GM23248 (cell line): Measurements from ENCODE around the gene NXPH4. TPM values are rescaled to one million over a fixed set of nuclear protein-coding genes. Genes with fewer than 3 reads are reported as not detected.

ENCODE experiments used
- DNase-seq: peaks from one replicate; pipeline ENCODE4 v3.0.0-alpha.2; 2015
- H2AFZ ChIP-seq: fragments of 200-600 bp; sonication (generic); 2 replicates; pipeline ENCODE4 v1.6.1; 2016; ENCODE audit warnings: antibody characterized with exemption
- H3F3A ChIP-seq: fragments of 200-600 bp; sonication (generic); 2 replicates; pipeline ENCODE4 v1.6.1; 2016; ENCODE audit warnings: mild to moderate bottlenecking, antibody characterized with exemption, mixed run types; ENCODE audit not compliant: insufficient read depth
- H3K27ac ChIP-seq: fragments of 200-600 bp; sonication (generic); 2 replicates; pipeline ENCODE4 v1.5.1; 2016; ENCODE audit warnings: mild to moderate bottlenecking
- H3K27me3 ChIP-seq: fragments of 200-600 bp; sonication (generic); replicated peaks from 2 replicates; pipeline ENCODE4 v1.6.1; 2016; ENCODE audit warnings: mild to moderate bottlenecking; ENCODE audit not compliant: insufficient read depth
- H3K36me3 ChIP-seq: fragments of 200-600 bp; sonication (generic); 2 replicates; pipeline ENCODE4 v1.6.1; 2016; ENCODE audit warnings: low read depth, mild to moderate bottlenecking
- H3K4me1 ChIP-seq: fragments of 200-600 bp; sonication (generic); 2 replicates; pipeline ENCODE4 v1.6.1; 2016; ENCODE audit warnings: mild to moderate bottlenecking; ENCODE audit not compliant: insufficient read depth
- H3K4me2 ChIP-seq: fragments of 200-600 bp; sonication (generic); one replicate; pipeline ENCODE4 v1.6.1; 2016; ENCODE audit warnings: mild to moderate bottlenecking; ENCODE audit not compliant: unreplicated experiment
- H3K4me3 ChIP-seq: fragments of 200-600 bp; sonication (generic); 2 replicates; pipeline ENCODE4 v1.5.1; 2016; ENCODE audit warnings: mild to moderate bottlenecking
- H3K79me2 ChIP-seq: fragments of 200-600 bp; sonication (generic); 2 replicates; pipeline ENCODE4 v1.6.1; 2016; ENCODE audit warnings: mild to moderate bottlenecking; ENCODE audit not compliant: insufficient read depth
- H3K9ac ChIP-seq: fragments of 200-600 bp; sonication (generic); 2 replicates; pipeline ENCODE4 v1.6.1; 2016; ENCODE audit warnings: mild to moderate bottlenecking
- H3K9me2 ChIP-seq: fragments of 200-600 bp; sonication (generic); 2 replicates; pipeline ENCODE4 v1.6.1; 2016; ENCODE audit warnings: mixed run types, mild to moderate bottlenecking, moderate library complexity; ENCODE audit not compliant: insufficient read depth
- H3K9me3 ChIP-seq: fragments of 200-600 bp; sonication (generic); one replicate; pipeline ENCODE4 v1.6.1; 2017; ENCODE audit warnings: low read depth
- H4K20me1 ChIP-seq: fragments of 200-600 bp; sonication (generic); 2 replicates; pipeline ENCODE4 v1.6.0; 2016; ENCODE audit not compliant: insufficient read depth
- EZH2 ChIP-seq: fragments of 200-600 bp; sonication (generic); IDR thresholded peaks from 2 replicates; pipeline ENCODE4 v1.6.1; 2018; ENCODE audit warnings: antibody characterized with exemption, mild to moderate bottlenecking; ENCODE audit not compliant: insufficient read depth, poor library complexity, severe bottlenecking
- EZH2phosphoT487 ChIP-seq: fragments of 200-600 bp; sonication (generic); IDR thresholded peaks from 2 replicates; pipeline ENCODE4 v1.6.1; 2018; ENCODE audit warnings: antibody characterized with exemption, moderate library complexity, mild to moderate bottlenecking, low read depth; ENCODE audit not compliant: insufficient read depth
- WGBS, 2 experiments: methylation state at CpG; one replicate each; pipeline ENCODE4 v1.1.6; 2015 to 2017; ENCODE audit warnings: low lambda C conversion rate in 2 of 2, low coverage in 1 of 2; ENCODE audit errors: missing lambda C conversion rate in 2 of 2; 5-methylcytosine and 5-hydroxymethylcytosine counted together
- in situ Hi-C: fragments of 300-500 bp; cut with MboI; formaldehyde crosslinking; loops from 2 replicates; pipeline ENCODE4 v1.15.0; 2020
- polyA plus RNA-seq: library from polyadenylated mRNA; unstranded; fragments of >200 nt; fragmentation: Nextera tagmentation; extraction: Ambion mirVana; gene quantifications from 2 replicates; pipeline ENCODE4 v1.2.1, GENCODE V29; 2016
- total RNA-seq: library from RNA; depleted of rRNA; stranded (reverse); fragments of >200 nt; shearing (Covaris generic); gene quantifications from 2 replicates; pipeline ENCODE4 v1.2.3, GENCODE V29; 2014

The NXPH4 gene
- total and polyA plus RNA-seq, 2 experiments from 2014 or later = 5.4 to 5.7 TPM

DNA sequence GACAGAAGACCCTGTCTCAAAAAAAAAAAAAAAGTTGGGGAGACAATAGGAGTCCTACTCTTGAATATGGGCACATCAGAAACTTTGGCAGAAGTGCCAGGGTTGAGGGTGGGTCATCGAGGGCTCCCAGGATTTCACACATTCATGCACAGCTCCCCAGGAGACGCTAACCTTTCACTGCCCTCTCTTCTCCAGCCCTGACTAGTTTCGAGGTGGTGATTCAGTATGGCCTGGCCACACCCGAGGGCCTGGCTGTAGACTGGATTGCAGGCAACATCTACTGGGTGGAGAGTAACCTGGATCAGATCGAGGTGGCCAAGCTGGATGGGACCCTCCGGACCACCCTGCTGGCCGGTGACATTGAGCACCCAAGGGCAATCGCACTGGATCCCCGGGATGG is 39.7 kb upstream of the NXPH4 start:
- WGBS, 2 experiments = 63 to 66% methylated on average over 9 of the region's 9 CpGs
- DNase-seq = peak; percentile 81
- peaks cover 81% of the 10 kb centered on the region for H3K79me2 ChIP-seq
- H4K20me1 ChIP-seq = no peaks in the 10 kb centered on the region
- no peak overlapping the region for H2AFZ ChIP-seq
- no peak overlapping the region for H3K4me2 ChIP-seq
- no peaks in the 10 kb centered on the region for H3K9me3 ChIP-seq
- H3K9ac ChIP-seq = peak overlapping the region; percentile 41
- H3F3A ChIP-seq = peaks cover 22% of the 10 kb centered on the region
- no peaks in the 10 kb centered on the region for H3K9me2 ChIP-seq
- no peak overlapping the region for H3K4me3 ChIP-seq
- TF ChIP-seq EZH2 = no peak
- TF ChIP-seq EZH2phosphoT487 = no peak
- in situ Hi-C loops = loop anchor here (5.0 kb wide), 1 partner anchor 55 kb away; no protein-coding TSS in a partner anchor
- H3K27ac ChIP-seq = peak overlapping the region; percentile 48
- peaks cover 61% of the 10 kb centered on the region for H3K36me3 ChIP-seq
- no peaks in the 10 kb centered on the region for H3K27me3 ChIP-seq
- peaks cover 7% of the 10 kb centered on the region; the same call in 1 of the 2 replicates for H3K4me1 ChIP-seq

DNA sequence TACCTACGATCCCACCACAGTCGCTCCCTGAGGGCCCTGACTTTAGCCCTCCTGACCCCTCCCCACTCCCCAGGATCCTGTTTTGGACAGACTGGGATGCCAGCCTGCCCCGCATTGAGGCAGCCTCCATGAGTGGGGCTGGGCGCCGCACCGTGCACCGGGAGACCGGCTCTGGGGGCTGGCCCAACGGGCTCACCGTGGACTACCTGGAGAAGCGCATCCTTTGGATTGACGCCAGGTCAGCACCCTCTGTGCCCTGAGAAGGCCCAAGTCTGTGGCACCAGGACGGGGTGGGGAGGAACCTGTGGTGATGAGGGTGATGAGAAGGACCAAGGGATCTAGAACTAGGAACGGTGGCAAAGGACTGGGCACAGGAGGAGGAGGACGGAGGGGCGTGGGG is 39.2 kb upstream of the NXPH4 start:
- TF ChIP-seq EZH2 (no peak), EZH2phosphoT487 (no peak)
- DNase-seq = no peak
- H3K27me3 ChIP-seq = no peaks in the 10 kb centered on the region
- no peak overlapping the region for H3K4me2 ChIP-seq
- H3K27ac ChIP-seq = peak overlapping the region; percentile 48
- no peak overlapping the region for H3K4me3 ChIP-seq
- H3K79me2 ChIP-seq = peaks cover 81% of the 10 kb centered on the region
- no peaks in the 10 kb centered on the region for H3K9me2 ChIP-seq
- H3K36me3 ChIP-seq = peaks cover 62% of the 10 kb centered on the region
- in situ Hi-C loops = loop anchor here (5.0 kb wide), 1 partner anchor 55 kb away; no protein-coding TSS in a partner anchor
- H4K20me1 ChIP-seq = no peaks in the 10 kb centered on the region
- H3K9me3 ChIP-seq = no peaks in the 10 kb centered on the region
- peak overlapping the region; percentile 41; the same call in 1 of the 2 replicates for H3K9ac ChIP-seq
- H3F3A ChIP-seq = peaks cover 27% of the 10 kb centered on the region
- 93 to 94% methylated on average over 14 to 16 of the region's 16 CpGs for WGBS, 2 experiments
- no peak overlapping the region for H2AFZ ChIP-seq
- peaks cover 6% of the 10 kb centered on the region; the same call in 1 of the 2 replicates for H3K4me1 ChIP-seq

DNA sequence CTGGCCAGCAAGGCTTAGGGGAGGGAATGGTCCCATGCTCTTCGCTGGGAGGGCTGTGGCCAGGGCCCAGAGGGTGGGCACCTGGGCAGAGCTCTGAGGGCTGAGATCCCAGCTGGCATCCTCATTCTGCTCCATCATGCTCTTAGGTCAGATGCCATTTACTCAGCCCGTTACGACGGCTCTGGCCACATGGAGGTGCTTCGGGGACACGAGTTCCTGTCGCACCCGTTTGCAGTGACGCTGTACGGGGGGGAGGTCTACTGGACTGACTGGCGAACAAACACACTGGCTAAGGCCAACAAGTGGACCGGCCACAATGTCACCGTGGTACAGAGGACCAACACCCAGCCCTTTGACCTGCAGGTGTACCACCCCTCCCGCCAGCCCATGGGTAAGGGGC is 38.4 kb upstream of the NXPH4 start:
- H4K20me1 ChIP-seq = no peaks in the 10 kb centered on the region
- in situ Hi-C loops = loop anchor here (5.0 kb wide), 1 partner anchor 56 kb away; no protein-coding TSS in a partner anchor
- peaks cover 6% of the 10 kb centered on the region; the same call in 1 of the 2 replicates for H3K4me1 ChIP-seq

DNA sequence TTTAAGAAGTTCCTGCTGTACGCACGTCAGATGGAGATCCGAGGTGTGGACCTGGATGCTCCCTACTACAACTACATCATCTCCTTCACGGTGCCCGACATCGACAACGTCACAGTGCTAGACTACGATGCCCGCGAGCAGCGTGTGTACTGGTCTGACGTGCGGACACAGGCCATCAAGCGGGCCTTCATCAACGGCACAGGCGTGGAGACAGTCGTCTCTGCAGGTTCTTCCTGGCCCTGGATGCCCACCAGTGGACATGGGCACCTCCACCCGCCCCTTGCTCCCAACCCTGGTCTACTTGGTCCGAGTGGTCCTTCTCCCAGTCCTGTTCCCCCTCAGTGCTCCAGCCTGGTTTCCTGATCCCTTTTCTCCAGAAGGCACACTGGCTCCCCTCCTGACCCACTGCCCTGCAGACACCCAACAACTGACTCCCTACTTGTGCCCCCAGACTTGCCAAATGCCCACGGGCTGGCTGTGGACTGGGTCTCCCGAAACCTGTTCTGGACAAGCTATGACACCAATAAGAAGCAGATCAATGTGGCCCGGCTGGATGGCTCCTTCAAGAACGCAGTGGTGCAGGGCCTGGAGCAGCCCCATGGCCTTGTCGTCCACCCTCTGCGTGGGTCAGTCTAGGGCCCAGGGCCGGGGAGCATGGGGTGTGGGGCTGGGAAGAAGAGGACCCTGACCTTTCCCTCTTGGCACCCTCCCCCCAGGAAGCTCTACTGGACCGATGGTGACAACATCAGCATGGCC is 37.1 kb upstream of the NXPH4 start:
- no peak overlapping the region for H3K4me3 ChIP-seq
- DNase-seq = no peak
- peaks cover 35% of the 10 kb centered on the region for H3F3A ChIP-seq
- WGBS, 2 experiments = 85 to 90% methylated on average over 22 to 27 of the region's 27 CpGs
- H4K20me1 ChIP-seq = no peaks in the 10 kb centered on the region
- no peaks in the 10 kb centered on the region for H3K9me2 ChIP-seq
- no peaks in the 10 kb centered on the region for H3K9me3 ChIP-seq
- H3K27me3 ChIP-seq = no peaks in the 10 kb centered on the region
- H3K27ac ChIP-seq = no peak overlapping the region
- H3K4me2 ChIP-seq = no peak overlapping the region
- H3K9ac ChIP-seq = no peak overlapping the region
- H3K36me3 ChIP-seq = peaks cover 69% of the 10 kb centered on the region
- peaks cover 6% of the 10 kb centered on the region; the same call in 1 of the 2 replicates for H3K4me1 ChIP-seq
- in situ Hi-C loops = loop anchor here (5.0 kb wide), 1 partner anchor 57 kb away; no protein-coding TSS in a partner anchor
- H3K79me2 ChIP-seq = peaks cover 83% of the 10 kb centered on the region
- no peak overlapping the region for H2AFZ ChIP-seq
- TF ChIP-seq EZH2 (no peak), EZH2phosphoT487 (no peak)

More for the DNA sequence above, 38.4 kb upstream of the NXPH4 start:
- peaks cover 82% of the 10 kb centered on the region for H3K79me2 ChIP-seq
- no peak for TF ChIP-seq EZH2phosphoT487
- no peaks in the 10 kb centered on the region for H3K9me3 ChIP-seq
- 84 to 87% methylated on average over 13 to 14 of the region's 14 CpGs for WGBS, 2 experiments
- no peak for DNase-seq
- no peaks in the 10 kb centered on the region for H3K9me2 ChIP-seq
- H3K9ac ChIP-seq = no peak overlapping the region
- peaks cover 62% of the 10 kb centered on the region for H3K36me3 ChIP-seq
- H3K27me3 ChIP-seq = no peaks in the 10 kb centered on the region
- H2AFZ ChIP-seq = no peak overlapping the region
- no peak overlapping the region for H3K27ac ChIP-seq
- H3K4me2 ChIP-seq = no peak overlapping the region
- peaks cover 35% of the 10 kb centered on the region for H3F3A ChIP-seq
- H3K4me3 ChIP-seq = no peak overlapping the region
